WTC11 (cell line): ENCODE results near the gene CELSR1. TPM values are rescaled to one million over a fixed set of nuclear protein-coding genes. Genes with fewer than 3 reads are reported as not detected.

Experiments used
- ATAC-seq: fragments of 200-7000 bp; cut with Tn5 transposase; 2 replicates; pipeline ENCODE4 v1.10.0; 2021; ENCODE audit warnings: mild to moderate bottlenecking, moderate library complexity
- CTCF ChIA-PET: fragments of 300-600 bp; sonication (Branson Sonifier 250); formaldehyde crosslinking; loops from one replicate; lab custom pipeline; 2021; ENCODE audit warnings: antibody characterized with exemption; lab: Charles Lee
- POLR2A ChIA-PET: fragments of 350-600 bp; sonication (Branson Sonifier 250); formaldehyde crosslinking; loops from one replicate; lab custom pipeline; 2021; ENCODE audit warnings: antibody characterized with exemption; lab: Charles Lee
- DNase-seq: peaks from one replicate; pipeline ENCODE4 v3.0.0; 2021; ENCODE audit warnings: low spot score
- H3K27ac Mint-ChIP-seq: 2 replicates; pipeline ENCODE4 v1.8.0; 2021; ENCODE audit warnings: mixed read lengths
- H3K27me3 Mint-ChIP-seq: 2 replicates; pipeline ENCODE4 v1.8.0; 2021; ENCODE audit warnings: low read depth, mild to moderate bottlenecking, moderate library complexity, mixed read lengths
- H3K36me3 Mint-ChIP-seq: 2 replicates; pipeline ENCODE4 v1.8.0; 2021; ENCODE audit warnings: mixed read lengths
- H3K4me1 Mint-ChIP-seq: 2 replicates; pipeline ENCODE4 v1.8.0; 2022; ENCODE audit warnings: mixed read lengths
- H3K4me3 Mint-ChIP-seq: 2 replicates; pipeline ENCODE4 v1.8.0; 2021; ENCODE audit warnings: mild to moderate bottlenecking, moderate library complexity, mixed read lengths
- H3K9me3 Mint-ChIP-seq: 2 replicates; pipeline ENCODE4 v1.8.0; 2021; ENCODE audit warnings: mixed read lengths
- ATF2 ChIP-seq: sonication (generic); formaldehyde crosslinking; IDR thresholded peaks from 2 replicates; pipeline ENCODE4 v1.8.1; 2022; ENCODE audit warnings: low read depth, missing genetic modification reagents, borderline replicate concordance
- E2F4 ChIP-seq: sonication (generic); formaldehyde crosslinking; IDR thresholded peaks from 2 replicates; pipeline ENCODE4 v1.8.1; 2022; ENCODE audit warnings: low read depth, mild to moderate bottlenecking, moderate library complexity, missing genetic modification reagents, borderline replicate concordance
- FOXP4 ChIP-seq: sonication (generic); formaldehyde crosslinking; IDR thresholded peaks from 2 replicates; pipeline ENCODE4 v1.8.0; 2022; ENCODE audit warnings: mild to moderate bottlenecking, missing genetic modification reagents
- JUN ChIP-seq: sonication (generic); formaldehyde crosslinking; IDR thresholded peaks from 2 replicates; pipeline ENCODE4 v1.8.0; 2023; ENCODE audit warnings: mild to moderate bottlenecking, missing genetic modification reagents
- MAX ChIP-seq: sonication (generic); formaldehyde crosslinking; IDR thresholded peaks from 2 replicates; pipeline ENCODE4 v1.8.0; 2022; ENCODE audit warnings: mild to moderate bottlenecking, missing genetic modification reagents
- MXD4 ChIP-seq: fragments of 250-450 bp; sonication (Bioruptor Pico); IDR thresholded peaks from 2 replicates; pipeline ENCODE4 v1.8.0; 2021; ENCODE audit warnings: mild to moderate bottlenecking, moderate library complexity, borderline replicate concordance
- PRDM15 ChIP-seq: sonication (generic); formaldehyde crosslinking; IDR thresholded peaks from 2 replicates; pipeline ENCODE4 v1.8.0; 2022; ENCODE audit warnings: missing genetic modification reagents
- RORB ChIP-seq: fragments of 250-450 bp; sonication (Bioruptor Pico); IDR thresholded peaks from 2 replicates; pipeline ENCODE4 v1.9.0; 2021; ENCODE audit warnings: mild to moderate bottlenecking
- USF2 ChIP-seq: sonication (generic); formaldehyde crosslinking; IDR thresholded peaks from 2 replicates; pipeline ENCODE4 v1.8.1; 2023; ENCODE audit warnings: mild to moderate bottlenecking, missing genetic modification reagents, moderate library complexity
- ZBTB43 ChIP-seq: sonication (generic); formaldehyde crosslinking; IDR thresholded peaks from 2 replicates; pipeline ENCODE4 v1.8.1; 2023; ENCODE audit warnings: mild to moderate bottlenecking, missing genetic modification reagents
- ZNF425 ChIP-seq: fragments of 250-450 bp; sonication (Bioruptor Pico); conservative IDR thresholded peaks from 2 replicates; pipeline ENCODE4 v1.9.0; 2021; ENCODE audit warnings: mild to moderate bottlenecking
- ZNF532 ChIP-seq: fragments of 250-450 bp; sonication (Bioruptor Pico); IDR thresholded peaks from 2 replicates; pipeline ENCODE4 v1.9.0; 2021; ENCODE audit warnings: mild to moderate bottlenecking, borderline replicate concordance
- total RNA-seq: library from RNA; stranded (reverse); gene quantifications from 3 replicates; pipeline ENCODE4 v1.2.3, GENCODE V29; 2021

Gene CELSR1
- total RNA-seq, 1 experiment from 2014 or later = 16.8 TPM

GRCh38 chr22:46317646-46318045 is 219.8 kb downstream of the CELSR1 start:
- no peak for ATAC-seq
- TF ChIP-seq ZNF532 (CRISPR knock-in tag) (no peak), MXD4 (no peak), USF2 (CRISPR knock-in tag) (no peak), MAX (CRISPR knock-in tag) (no peak), RORB (CRISPR knock-in tag) (no peak)
- TF ChIP-seq, all 79 proteins: peak for 0
- Mint-ChIP-seq H3K36me3 (peaks cover 42% of the 10 kb centered on the region), H3K27me3 (no peaks in the 10 kb centered on the region), H3K9me3 (no peaks in the 10 kb centered on the region), H3K4me3 (no peak overlapping the region), H3K27ac (no peak overlapping the region), H3K4me1 (no peaks in the 10 kb centered on the region)
- POLR2A ChIA-PET = interaction anchor here (1.1 kb wide), 1 partner anchor 18 kb away, joined by 3 read pairs; the partner anchor contains the start of gene TRMU
- CTCF ChIA-PET = interaction anchor here (1.4 kb wide), 1 partner anchor 311 kb away, joined by 3 read pairs; no protein-coding TSS in a partner anchor
- DNase-seq = no peak

- ChIA-PET POLR2A (no interaction called here), CTCF (interaction anchor here (0.6 to 2.3 kb wide), 2 partner anchors 9 to 194 kb away, joined by 3 to 9 read pairs; no protein-coding TSS in a partner anchor)
- peaks cover 45% of the 10 kb centered on the region for H3K36me3 Mint-ChIP-seq
Measured at GRCh38 chr22:46315976-46316375, 221.4 kb downstream of the CELSR1 start.

More at GRCh38 chr22:46315976-46316375, 221.4 kb downstream of the CELSR1 start:
- H3K27ac Mint-ChIP-seq = no peak overlapping the region
- no peaks in the 10 kb centered on the region for H3K27me3 Mint-ChIP-seq
- no peaks in the 10 kb centered on the region for H3K9me3 Mint-ChIP-seq
- TF ChIP-seq PRDM15 (CRISPR knock-in tag) (no peak), ATF2 (CRISPR knock-in tag) (no peak), JUN (CRISPR knock-in tag) (no peak), ZBTB43 (CRISPR knock-in tag) (no peak), E2F4 (CRISPR knock-in tag) (no peak), FOXP4 (CRISPR knock-in tag) (no peak), ZNF425 (CRISPR knock-in tag) (no peak)
- DNase-seq = no peak
- H3K4me1 Mint-ChIP-seq = no peaks in the 10 kb centered on the region
- no peak for ATAC-seq
- no peak overlapping the region for H3K4me3 Mint-ChIP-seq
